Right ventricle myocardium superior (tissue), 1 donor: ENCODE measurements around the gene CHST15. TPM values are rescaled to one million over a fixed set of nuclear protein-coding genes. Genes with fewer than 3 reads are reported as not detected.

Experiments used
- ATAC-seq: fragments of 200-7000 bp; cut with Tn5 transposase; one replicate; pipeline ENCODE4 v1.9.1; 2020; ENCODE audit warnings: mild to moderate bottlenecking; ENCODE audit not compliant: poor library complexity
- DNase-seq: peaks from one replicate; pipeline ENCODE4 v3.0.0-alpha.2; 2020
- intact Hi-C: fragments of 100-400 bp; cut with DNase I; formaldehyde crosslinking; loops from one replicate; pipeline ENCODE4 v1.11.2; 2022
- total RNA-seq: library from RNA; stranded (reverse); fragmentation: NEBNext Ultra II Directional; extraction: Animal tissue kit (Norgen Biotek cat#: 25700); gene quantifications from one replicate; pipeline ENCODE4 v1.2.1, GENCODE V29; 2021
- donor health status: DM: no; HTN: yes; CAD: no; lungs with severe emphysema.

The CHST15 gene
- total RNA-seq, 1 donor from 2014 or later, result 3.0 TPM

GRCh38 chr10:124059551-124059950 is 33.8 kb downstream of the CHST15 start:
- no peak for DNase-seq
- ATAC-seq, result no peak
- intact Hi-C loops, result no loop called here

GRCh38 chr10:124058346-124059003 is 34.9 kb downstream of the CHST15 start:
- intact Hi-C loops, result no loop called here
- no peak for ATAC-seq
- no peak for DNase-seq

- DNase-seq (no peak), ATAC-seq (no peak)
- intact Hi-C loops, result no loop called here
Observed at GRCh38 chr10:124057601-124058000, 35.8 kb downstream of the CHST15 start.

DNA sequence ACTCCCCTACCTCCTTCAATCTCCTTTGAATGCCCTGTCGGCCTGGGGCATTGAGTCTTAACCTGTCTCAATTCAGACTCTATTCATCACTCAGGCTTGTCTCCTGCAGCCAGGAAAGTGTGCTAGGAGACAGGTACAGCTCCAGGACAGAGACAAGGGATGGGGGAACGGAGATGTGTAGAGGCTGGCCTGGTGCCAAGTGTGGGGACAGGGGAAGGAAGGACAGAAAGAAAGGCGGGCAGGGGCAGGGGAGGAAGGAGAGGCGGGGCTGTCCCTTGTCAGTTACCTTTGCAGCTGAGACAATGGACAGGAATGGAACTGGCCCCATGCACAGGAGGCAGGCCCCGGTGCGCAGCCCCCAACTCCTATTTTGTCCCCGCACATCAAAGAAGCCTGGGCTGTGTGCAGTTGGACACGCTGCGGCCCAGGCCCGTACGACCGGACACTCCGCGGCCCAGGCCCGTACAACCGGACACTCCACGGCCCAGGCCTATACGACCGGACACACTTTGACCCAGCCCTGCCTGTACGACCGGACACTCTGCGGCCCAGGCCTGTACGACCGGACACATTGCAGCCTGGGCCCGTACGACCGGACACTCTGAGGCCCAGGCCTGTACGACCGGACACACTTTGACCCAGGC is 36.9 kb downstream of the CHST15 start:
- DNase-seq (no peak), ATAC-seq (no peak)
- intact Hi-C loops, result no loop called here

DNA sequence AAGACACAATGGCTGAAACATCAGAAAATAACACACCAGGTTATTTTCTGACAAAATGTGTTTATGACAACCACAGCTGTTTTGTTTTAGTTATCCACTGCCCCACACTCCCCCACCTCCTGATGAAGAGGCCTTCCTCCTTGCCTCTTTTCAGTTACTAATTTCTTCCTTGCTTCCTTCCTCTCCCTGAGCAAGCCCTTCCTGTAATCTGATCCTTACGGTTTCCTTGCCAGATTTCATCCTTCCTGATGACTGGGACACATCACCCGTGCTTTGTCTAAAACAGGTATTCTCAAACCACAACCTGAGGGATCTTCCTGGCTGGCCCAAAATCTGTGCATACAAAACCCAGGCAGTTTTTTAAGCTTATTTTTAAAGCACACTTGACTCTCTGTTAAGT is 39.4 kb downstream of the CHST15 start:
- DNase-seq (no peak), ATAC-seq (no peak)
- intact Hi-C loops, result no loop called here

DNA sequence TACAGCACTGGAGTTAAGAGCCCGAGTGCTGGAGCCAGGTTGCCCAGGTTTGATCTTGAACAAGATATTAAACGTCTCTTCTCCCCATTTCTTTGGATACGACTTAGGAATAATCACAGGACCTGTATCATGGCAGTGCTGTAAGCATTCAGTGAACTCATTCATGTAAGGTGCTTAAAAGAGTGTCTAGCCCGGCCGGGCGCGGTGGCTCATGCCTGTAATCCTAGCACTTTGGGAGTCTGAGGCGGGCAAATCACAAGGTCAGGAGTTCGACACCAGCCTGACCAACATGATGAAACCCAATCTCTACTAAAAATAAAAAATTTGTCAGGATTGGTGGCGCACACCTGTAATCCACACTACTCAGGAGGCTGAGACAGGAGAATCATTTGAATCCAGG is 40.8 kb downstream of the CHST15 start:
- ATAC-seq, result no peak
- intact Hi-C loops, result no loop called here
- no peak for DNase-seq

DNA sequence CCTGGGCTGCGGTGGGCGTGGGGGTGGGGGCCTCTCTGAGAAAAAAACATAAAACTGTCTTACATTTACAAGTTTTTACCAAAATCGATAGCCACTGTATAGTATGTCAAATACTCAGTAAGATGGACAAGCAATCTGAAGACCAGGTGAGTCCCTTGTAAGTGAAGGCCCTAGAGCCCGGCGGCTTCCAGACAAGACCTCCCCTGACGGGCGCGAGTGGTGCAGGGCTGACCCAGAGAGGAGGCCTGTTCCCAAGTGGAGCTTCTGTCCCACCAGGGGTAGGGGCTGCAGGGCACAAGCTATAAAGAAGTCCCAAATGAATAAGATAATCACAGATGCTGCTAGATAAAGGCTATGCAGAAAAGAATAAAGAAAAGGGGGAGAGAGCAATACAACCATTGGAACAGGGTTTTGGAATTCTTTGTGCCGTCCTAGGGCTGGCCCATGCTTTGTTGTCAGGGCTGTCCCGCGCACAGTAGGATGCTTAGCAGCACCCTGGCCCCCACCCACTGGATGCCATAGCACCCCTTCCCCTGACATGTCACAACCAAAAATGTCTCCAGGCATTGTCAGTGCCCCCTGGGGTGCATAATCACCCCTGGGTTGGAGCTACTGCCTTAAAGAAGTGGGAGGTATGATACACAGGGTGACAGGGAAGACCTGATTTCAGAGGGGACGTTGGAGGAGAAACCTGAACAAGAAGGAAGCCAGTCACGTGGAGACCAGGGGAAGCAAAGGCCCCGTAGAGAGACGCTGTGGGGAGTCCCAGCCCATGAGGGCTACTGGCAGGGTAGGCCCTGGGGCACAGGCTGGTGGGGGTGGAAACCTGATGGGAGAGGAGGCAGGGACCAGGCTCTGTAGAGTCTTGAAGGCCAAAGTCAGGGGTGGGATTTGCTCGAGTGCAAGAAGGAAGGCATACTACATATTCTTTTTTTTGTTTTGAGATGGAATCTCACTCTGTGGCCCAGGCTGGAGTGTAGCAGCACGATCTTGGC is 43.1 kb downstream of the CHST15 start:
- ATAC-seq (no peak), DNase-seq (peak; percentile 20)
- intact Hi-C loops, result no loop called here

DNA sequence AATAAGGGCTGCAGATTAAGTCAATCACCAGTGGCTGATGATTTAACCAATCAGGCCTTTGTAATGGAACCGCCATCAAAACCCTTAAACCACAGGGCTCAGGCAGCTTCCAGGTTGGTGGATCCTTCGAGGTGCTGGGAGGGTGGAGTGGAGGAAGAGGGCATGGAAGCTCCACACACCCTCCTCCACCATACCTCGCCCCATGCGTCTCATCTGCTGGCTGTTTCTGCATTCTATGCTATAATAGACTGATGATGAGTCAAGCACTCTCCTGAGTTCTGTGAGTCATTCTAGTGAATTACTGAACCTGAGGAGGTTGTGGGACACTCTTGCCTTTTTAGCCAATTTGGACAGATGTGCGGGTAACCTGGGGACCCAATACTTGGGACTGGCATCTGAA is 43.9 kb downstream of the CHST15 start:
- DNase-seq (peak; percentile 16), ATAC-seq (no peak)
- intact Hi-C loops, result no loop called here

GRCh38 chr10:124048371-124049290 is 44.8 kb downstream of the CHST15 start:
- DNase-seq (peak; percentile 25), ATAC-seq (no peak)
- intact Hi-C loops, result no loop called here

DNA sequence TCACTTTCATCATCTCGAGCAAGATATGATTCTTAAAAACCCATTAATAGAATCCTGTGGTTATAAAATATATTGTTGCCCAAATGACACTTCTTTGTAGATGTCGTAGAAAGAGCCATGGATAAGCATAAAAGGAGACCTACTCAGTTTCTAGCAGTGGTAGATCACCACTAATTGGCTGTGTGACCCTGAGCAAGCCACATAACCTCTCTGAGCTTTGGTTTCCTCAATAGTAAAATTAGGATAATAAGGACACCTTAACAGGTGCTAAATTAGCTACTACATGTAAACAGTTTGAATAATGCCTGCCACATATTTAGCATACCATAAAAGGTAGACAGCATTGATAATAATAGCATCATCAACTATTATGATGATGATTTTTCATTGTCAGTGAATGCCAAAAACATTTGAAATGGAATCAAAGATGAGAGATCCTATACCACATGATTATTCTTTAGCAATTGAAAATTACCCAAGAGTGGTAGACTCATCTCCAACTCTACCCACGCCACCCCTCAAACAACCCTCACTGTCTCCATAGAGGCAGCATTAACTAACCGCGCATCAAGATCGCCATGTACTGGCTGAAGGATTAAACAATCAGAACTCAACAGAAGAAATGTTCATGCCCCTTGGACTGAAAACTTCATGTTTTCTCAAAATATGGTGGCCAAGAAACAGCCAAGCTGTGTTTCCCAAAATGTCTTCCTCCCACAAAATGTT is 45.8 kb downstream of the CHST15 start:
- ATAC-seq (no peak), DNase-seq (peak; percentile 3)
- intact Hi-C loops, result no loop called here

DNA sequence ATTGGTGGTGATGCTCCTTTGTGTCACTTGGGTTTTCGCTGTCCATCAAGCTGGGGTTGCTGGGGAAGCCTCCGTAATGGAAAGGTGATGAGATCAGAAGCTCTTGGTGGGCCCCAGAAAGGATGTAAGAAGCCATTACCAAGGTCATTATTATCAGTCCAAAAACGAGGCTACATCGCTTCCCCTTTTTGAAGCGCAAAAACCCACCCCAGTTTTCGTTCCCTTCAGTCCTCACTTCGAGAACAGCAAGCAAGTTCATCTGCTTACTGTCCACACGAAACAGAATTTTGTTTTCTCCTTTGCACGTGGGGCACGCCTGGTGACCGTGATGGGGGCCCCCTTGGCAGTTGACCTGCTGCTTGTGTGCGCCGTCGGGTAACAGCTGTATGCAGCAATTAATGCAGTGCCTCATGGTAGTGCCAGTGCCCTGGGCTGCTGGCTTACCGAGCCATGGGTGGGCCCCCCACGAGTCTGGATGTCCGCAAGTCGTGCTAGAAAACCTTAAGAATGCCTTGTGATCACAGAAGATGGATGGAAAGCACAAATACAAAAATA is 47.5 kb downstream of the CHST15 start:
- intact Hi-C loops, result no loop called here
- ATAC-seq (no peak), DNase-seq (peak; percentile 17)

DNA sequence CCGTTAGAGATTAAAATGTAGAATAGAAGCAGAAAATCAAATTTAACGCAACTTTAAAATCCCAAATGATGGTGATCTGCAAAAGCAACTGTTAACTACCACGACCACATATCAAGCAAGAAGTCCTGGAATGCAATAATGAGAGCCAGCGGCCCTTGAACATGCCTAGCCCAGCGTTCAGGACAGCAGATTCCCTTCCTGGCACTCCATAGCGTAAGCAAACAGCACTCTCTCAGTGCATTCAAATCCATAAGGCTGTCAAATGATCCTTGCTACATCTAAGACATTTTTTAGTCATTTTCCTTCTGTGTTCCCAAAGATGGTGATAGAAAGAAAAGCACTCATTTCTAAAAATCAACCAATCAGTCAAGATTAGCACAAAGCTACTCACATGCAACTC is 48.1 kb downstream of the CHST15 start:
- no peak for ATAC-seq
- intact Hi-C loops, result no loop called here
- DNase-seq, result no peak

- intact Hi-C loops, result no loop called here
- peak; percentile 34 for ATAC-seq
- DNase-seq, result no peak
Observed at GRCh38 chr10:124044143-124044862, 49.1 kb downstream of the CHST15 start.

GRCh38 chr10:124043310-124044142 is 49.9 kb downstream of the CHST15 start:
- intact Hi-C loops, result no loop called here
- no peak for ATAC-seq
- no peak for DNase-seq

- intact Hi-C loops, result no loop called here
- no peak for DNase-seq
Observed at GRCh38 chr10:124042656-124043309, 50.6 kb downstream of the CHST15 start.

More at GRCh38 chr10:124042656-124043309, 50.6 kb downstream of the CHST15 start:
- no peak for ATAC-seq
